Measurements from ENCODE around the gene CWC25.

The CWC25 gene

GRCh38 chr17:38783227-38783626 lies 41.9 kb downstream of the CWC25 start:
- ATAC-seq: no peak
- no peak for TF ChIP-seq ZNF565 (CRISPR knock-in tag; conservative IDR thresholded peaks at IDR 0.05; ENCODE audit: low read depth)
- no peak for TF ChIP-seq ZFP3 (CRISPR knock-in tag; IDR thresholded peaks at IDR 0.05)
- no peak for TF ChIP-seq OSR1 (CRISPR knock-in tag; IDR thresholded peaks at IDR 0.05)
- TF ChIP-seq TCF4 (CRISPR knock-in tag; IDR thresholded peaks at IDR 0.05; ENCODE audit: borderline replicate concordance): no peak
- no peak for TF ChIP-seq TSHZ2 (CRISPR knock-in tag; IDR thresholded peaks at IDR 0.05)
- no peak for TF ChIP-seq ARNTL (CRISPR knock-in tag; IDR thresholded peaks at IDR 0.05; ENCODE audit: borderline replicate concordance, low read depth)
- TF ChIP-seq TOX (CRISPR knock-in tag; IDR thresholded peaks at IDR 0.05; ENCODE audit: borderline replicate concordance): no peak
- no peak for TF ChIP-seq ZNF70 (CRISPR knock-in tag; IDR thresholded peaks at IDR 0.05)
- no peak for TF ChIP-seq ZFP30 (CRISPR knock-in tag; IDR thresholded peaks at IDR 0.05)
- TF ChIP-seq ESRRG (CRISPR knock-in tag; IDR thresholded peaks at IDR 0.05): no peak
- TF ChIP-seq RARB (CRISPR knock-in tag; IDR thresholded peaks at IDR 0.05): no peak
- no peak for TF ChIP-seq PPARA (CRISPR knock-in tag; IDR thresholded peaks at IDR 0.05; ENCODE audit: borderline replicate concordance)
- TF ChIP-seq CSRNP3 (CRISPR knock-in tag; IDR thresholded peaks at IDR 0.05): no peak
- no peak for TF ChIP-seq ZC3H10 (CRISPR knock-in tag; IDR thresholded peaks at IDR 0.05)
- TF ChIP-seq SNAI2 (CRISPR knock-in tag; IDR thresholded peaks at IDR 0.05): no peak
- no peak for TF ChIP-seq ZNF8 (CRISPR knock-in tag; IDR thresholded peaks at IDR 0.05)
- no peak for TF ChIP-seq GLIS3 (CRISPR knock-in tag; IDR thresholded peaks at IDR 0.05)

GRCh38 chr17:38779965-38780752 lies 45.0 kb downstream of the CWC25 start:
- no peak for TF ChIP-seq ZFP3 (CRISPR knock-in tag; IDR thresholded peaks at IDR 0.05)
- TF ChIP-seq ZNF8 (CRISPR knock-in tag; IDR thresholded peaks at IDR 0.05): no peak
- no peak for TF ChIP-seq ESRRG (CRISPR knock-in tag; IDR thresholded peaks at IDR 0.05)
- TF ChIP-seq ZNF70 (CRISPR knock-in tag; IDR thresholded peaks at IDR 0.05): no peak
- TF ChIP-seq ZC3H10 (CRISPR knock-in tag; IDR thresholded peaks at IDR 0.05): no peak
- no peak for TF ChIP-seq ZNF565 (CRISPR knock-in tag; conservative IDR thresholded peaks at IDR 0.05; ENCODE audit: low read depth)
- TF ChIP-seq OSR1 (CRISPR knock-in tag; IDR thresholded peaks at IDR 0.05): no peak
- no peak for TF ChIP-seq BACH2 (CRISPR knock-in tag; IDR thresholded peaks at IDR 0.05; ENCODE audit: borderline replicate concordance)
- no peak for TF ChIP-seq CSRNP3 (CRISPR knock-in tag; IDR thresholded peaks at IDR 0.05)
- TF ChIP-seq CREB5 (CRISPR knock-in tag; IDR thresholded peaks at IDR 0.05; ENCODE audit: low read depth): no peak
- no peak for TF ChIP-seq TCF4 (CRISPR knock-in tag; IDR thresholded peaks at IDR 0.05; ENCODE audit: borderline replicate concordance)
- TF ChIP-seq ARNTL (CRISPR knock-in tag; IDR thresholded peaks at IDR 0.05; ENCODE audit: borderline replicate concordance, low read depth): no peak
- TF ChIP-seq ZFP30 (CRISPR knock-in tag; IDR thresholded peaks at IDR 0.05): no peak
- no peak for TF ChIP-seq CSDC2 (CRISPR knock-in tag; IDR thresholded peaks at IDR 0.05)
- TF ChIP-seq SNAI2 (CRISPR knock-in tag; IDR thresholded peaks at IDR 0.05): no peak
- TF ChIP-seq GLIS3 (CRISPR knock-in tag; IDR thresholded peaks at IDR 0.05): no peak
- ATAC-seq: no peak

- ATAC-seq: no peak
- TF ChIP-seq CSDC2 (CRISPR knock-in tag; IDR thresholded peaks at IDR 0.05): no peak
Measured at GRCh38 chr17:38777641-38778250, 47.4 kb downstream of the CWC25 start.

Data from SK-N-SH treated with all-trans-retinoic acid at 6 μM for 48 hours (cell line).